Memory B cell (primary cell): ENCODE results near the gene AMY1A.
"Not testable (repeated sequence)": the region's sequence is repeated elsewhere in the genome, so short reads cannot be mapped to it uniquely, and the experiment has no call there.

Experiments used
- ATAC-seq: fragments of 150-1000 bp; cut with Tn5 transposase; 2 replicates; pipeline ENCODE4 v1.10.0; 2021; ENCODE audit warnings: low read depth, mild to moderate bottlenecking, moderate library complexity
- DNase-seq, 2 donors: peaks; one replicate each; pipeline ENCODE4 v3.0.0; 2022; ENCODE audit warnings: low spot score in 2 of 2
- H3K27ac Mint-ChIP-seq: one replicate; pipeline ENCODE4 v1.8.0; 2022; ENCODE audit warnings: mild to moderate bottlenecking, moderate library complexity, mixed read lengths
- H3K27me3 Mint-ChIP-seq: one replicate; pipeline ENCODE4 v1.8.0; 2022; ENCODE audit warnings: mixed read lengths
- H3K36me3 Mint-ChIP-seq: one replicate; pipeline ENCODE4 v1.8.0; 2022; ENCODE audit warnings: mild to moderate bottlenecking, mixed read lengths
- H3K4me1 Mint-ChIP-seq: one replicate; pipeline ENCODE4 v1.8.0; 2022; ENCODE audit warnings: mixed read lengths
- H3K4me3 Mint-ChIP-seq: one replicate; pipeline ENCODE4 v1.8.0; 2022; ENCODE audit warnings: mild to moderate bottlenecking, moderate library complexity, mixed read lengths
- H3K9me3 Mint-ChIP-seq: one replicate; pipeline ENCODE4 v1.8.0; 2022; ENCODE audit warnings: mixed read lengths

The AMY1A gene

GRCh38 chr1:103710381-103710780 is 54.8 kb downstream of the AMY1A start:
- not testable (repeated sequence) for H3K4me1 Mint-ChIP-seq, H3K9me3 Mint-ChIP-seq, ATAC-seq, H3K27me3 Mint-ChIP-seq, H3K36me3 Mint-ChIP-seq, H3K4me3 Mint-ChIP-seq, DNase-seq, H3K27ac Mint-ChIP-seq
